ELR (cell line): Measurements from ENCODE around the gene SYTL3.
"Not testable (repeated sequence)": the region's sequence is repeated elsewhere in the genome, so short reads cannot be mapped to it uniquely, and the experiment has no call there.

Experiments
- DNase-seq: peaks from one replicate; pipeline ENCODE4 v3.0.0-alpha.2; 2015; ENCODE audit warnings: low read depth

The SYTL3 gene

GRCh38 chr6:158621694-158622544, 27.9 kb upstream of the SYTL3 start:
- DNase-seq = no peak

GRCh38 chr6:158622545-158623190, 27.2 kb upstream of the SYTL3 start:
- no peak for DNase-seq

GRCh38 chr6:158624684-158625682, 24.9 kb upstream of the SYTL3 start:
- DNase-seq = no peak

- no peak for DNase-seq
Observed at GRCh38 chr6:158625881-158626305, 24.0 kb upstream of the SYTL3 start.

- no peak for DNase-seq
Observed at GRCh38 chr6:158626360-158627167, 23.3 kb upstream of the SYTL3 start.

- DNase-seq = no peak
Observed at GRCh38 chr6:158627168-158627939, 22.5 kb upstream of the SYTL3 start.

GRCh38 chr6:158627940-158628211, 22.0 kb upstream of the SYTL3 start:
- no peak for DNase-seq

- DNase-seq = no peak
Observed at GRCh38 chr6:158628542-158628941, 21.3 kb upstream of the SYTL3 start.

- DNase-seq = no peak
Observed at GRCh38 chr6:158629367-158630221, 20.3 kb upstream of the SYTL3 start.

- no peak for DNase-seq
Observed at GRCh38 chr6:158630938-158631616, 18.8 kb upstream of the SYTL3 start.

- peak; percentile 93 for DNase-seq
Observed at GRCh38 chr6:158631678-158632537, 17.9 kb upstream of the SYTL3 start.

GRCh38 chr6:158632538-158633119, 17.2 kb upstream of the SYTL3 start:
- DNase-seq = not testable (repeated sequence)

- no peak for DNase-seq
Observed at GRCh38 chr6:158633127-158633526, 16.7 kb upstream of the SYTL3 start.

GRCh38 chr6:158634695-158635426, 15.0 kb upstream of the SYTL3 start:
- no peak for DNase-seq

- no peak for DNase-seq
Observed at GRCh38 chr6:158635427-158636073, 14.3 kb upstream of the SYTL3 start.

GRCh38 chr6:158636778-158637177, 13.1 kb upstream of the SYTL3 start:
- no peak for DNase-seq
